ENCODE results near the gene ANKRD55.

ANKRD55 gene

DNA sequence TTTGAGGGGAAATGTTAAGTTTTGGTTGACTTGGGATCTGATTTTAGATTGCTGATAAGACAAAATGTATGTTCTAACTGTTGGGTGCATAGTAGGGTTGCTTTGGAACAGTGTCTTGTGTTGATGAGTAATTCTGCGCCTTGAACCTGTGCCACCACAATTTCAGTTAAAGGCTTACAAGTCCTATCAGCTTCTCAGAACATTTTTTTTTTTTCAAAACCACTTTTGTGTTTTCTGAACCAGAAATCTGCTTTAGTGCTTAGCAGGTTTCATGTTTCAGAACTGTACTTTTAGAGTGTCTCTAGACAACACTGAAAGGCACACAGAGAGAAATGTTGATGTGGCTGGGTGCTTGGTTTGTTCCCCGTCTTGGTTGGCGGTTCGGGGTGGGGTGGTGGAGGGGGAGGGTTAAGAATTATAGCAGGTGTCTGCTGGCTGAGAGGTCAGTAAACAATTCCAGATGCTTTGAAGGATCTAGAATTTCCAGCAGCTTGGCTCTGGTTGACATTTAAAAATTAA, 84.6 kb downstream of the ANKRD55 start:
- H2BK5ac ChIP-seq (ENCODE audit: low read length) = no peak overlapping the region
- WGBS, 2 donors (ENCODE audit: extremely low coverage in 2 of 2, insufficient read length in 2 of 2, insufficient replicate concordance in 1 of 2) = no CpG with 5 or more reads among the region's 4 CpGs
- H4K8ac ChIP-seq (ENCODE audit: low read depth, low read length) = no peak overlapping the region
- peaks cover 0 to 1% of the 10 kb centered on the region in 2 donors for H3K9me3 ChIP-seq (replicated peaks in 1 of 2; ENCODE audit: control insufficient read depth in 2 of 2, insufficient read depth in 1 of 2, low read depth in 1 of 2, low read length in 2 of 2)
- H2BK120ac ChIP-seq (ENCODE audit: low read depth, low read length) = no peak overlapping the region
- H3K18ac ChIP-seq (ENCODE audit: low read length) = no peak overlapping the region
- H3K4me3 ChIP-seq (ENCODE audit: low read length in 2 of 2) = no peak overlapping the region
- H3K4ac ChIP-seq (ENCODE audit: low read length) = no peak overlapping the region
- no peaks in the 10 kb centered on the region for H3K27me3 ChIP-seq (ENCODE audit: control insufficient read depth in 3 of 3, insufficient read depth in 3 of 3, low read depth in 1 of 3, low read length in 3 of 3)
- no peak overlapping the region for H3K9ac ChIP-seq (ENCODE audit: low read depth, low read length, poor library complexity)
- no peaks in the 10 kb centered on the region for H3K36me3 ChIP-seq (replicated peaks in 1 of 2; ENCODE audit: control insufficient read depth in 2 of 2, insufficient read depth in 2 of 2, low read length in 2 of 2)
- no peak overlapping the region for H2AFZ ChIP-seq (ENCODE audit: low read length)
- H2BK12ac ChIP-seq (ENCODE audit: low read length) = no peak overlapping the region
- no peak overlapping the region for H3K27ac ChIP-seq (replicated peaks; ENCODE audit: low read length)
- DNase-seq (ENCODE audit: low spot score) = no peak
- no peaks in the 10 kb centered on the region for H3K79me1 ChIP-seq (ENCODE audit: low read depth, low read length)
- no peak overlapping the region for H3K4me2 ChIP-seq (ENCODE audit: insufficient read depth, low read length, poor library complexity, severe bottlenecking)
- H3K4me1 ChIP-seq (ENCODE audit: control insufficient read depth in 2 of 2, insufficient read depth in 1 of 2, low read depth in 1 of 2, low read length in 2 of 2) = no peaks in the 10 kb centered on the region
- no peak overlapping the region for H3K14ac ChIP-seq (ENCODE audit: low read length)
- H3K23ac ChIP-seq (ENCODE audit: low read depth, low read length, poor library complexity) = no peak overlapping the region
- no peak overlapping the region for H2BK15ac ChIP-seq (ENCODE audit: low read length)
- H2AK5ac ChIP-seq (ENCODE audit: low read depth, low read length) = no peak overlapping the region
- H4K91ac ChIP-seq (ENCODE audit: low read depth, low read length, poor library complexity) = no peak overlapping the region

DNA sequence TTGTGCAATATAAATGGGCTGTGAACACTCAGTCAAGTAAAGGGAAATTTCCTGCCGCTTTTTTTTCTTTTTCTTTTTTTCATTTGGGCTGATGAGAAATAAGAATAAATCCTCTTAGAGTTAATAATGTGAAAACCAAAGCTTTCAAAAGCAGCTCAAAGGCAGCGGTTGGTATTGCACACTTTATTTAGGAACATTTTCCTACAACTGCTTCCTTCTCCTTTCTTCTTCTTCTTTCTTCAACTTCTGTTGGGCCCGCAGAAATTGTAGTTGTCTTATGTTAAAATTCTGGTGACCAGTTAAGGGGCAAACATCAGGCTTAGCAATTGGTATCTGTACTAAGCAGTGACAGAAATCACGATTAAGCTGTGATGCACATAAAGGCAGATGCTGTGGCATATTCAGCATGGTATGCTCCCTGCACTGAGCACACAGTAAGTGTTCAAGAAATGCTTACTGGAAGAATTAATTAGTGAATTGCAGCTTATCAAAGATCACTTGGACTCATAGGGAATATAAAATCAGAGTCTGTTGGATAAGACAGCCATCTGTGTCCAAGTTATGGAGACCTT, 85.4 kb downstream of the ANKRD55 start:
- no peak overlapping the region for H2BK12ac ChIP-seq (ENCODE audit: low read length)
- H3K27me3 ChIP-seq (ENCODE audit: control insufficient read depth in 3 of 3, insufficient read depth in 3 of 3, low read depth in 1 of 3, low read length in 3 of 3) = no peaks in the 10 kb centered on the region
- H2BK120ac ChIP-seq (ENCODE audit: low read depth, low read length) = no peak overlapping the region
- no peak overlapping the region for H3K4ac ChIP-seq (ENCODE audit: low read length)
- DNase-seq (ENCODE audit: low spot score) = no peak
- no peak overlapping the region for H3K14ac ChIP-seq (ENCODE audit: low read length)
- no peak overlapping the region for H3K23ac ChIP-seq (ENCODE audit: low read depth, low read length, poor library complexity)
- H3K9ac ChIP-seq (ENCODE audit: low read depth, low read length, poor library complexity) = no peak overlapping the region
- WGBS, 2 donors (ENCODE audit: extremely low coverage in 2 of 2, insufficient read length in 2 of 2, insufficient replicate concordance in 1 of 2) = no CpG with 5 or more reads among the region's 4 CpGs
- no peaks in the 10 kb centered on the region for H3K4me1 ChIP-seq (ENCODE audit: control insufficient read depth in 2 of 2, insufficient read depth in 1 of 2, low read depth in 1 of 2, low read length in 2 of 2)
- H3K4me3 ChIP-seq (ENCODE audit: low read length in 2 of 2) = no peak overlapping the region
- H4K91ac ChIP-seq (ENCODE audit: low read depth, low read length, poor library complexity) = no peak overlapping the region
- no peak overlapping the region for H4K8ac ChIP-seq (ENCODE audit: low read depth, low read length)
- H3K79me1 ChIP-seq (ENCODE audit: low read depth, low read length) = no peaks in the 10 kb centered on the region
- H3K36me3 ChIP-seq (replicated peaks in 1 of 2; ENCODE audit: control insufficient read depth in 2 of 2, insufficient read depth in 2 of 2, low read length in 2 of 2) = no peaks in the 10 kb centered on the region
- no peak overlapping the region for H3K4me2 ChIP-seq (ENCODE audit: insufficient read depth, low read length, poor library complexity, severe bottlenecking)
- no peak overlapping the region for H2BK5ac ChIP-seq (ENCODE audit: low read length)
- H2AFZ ChIP-seq (ENCODE audit: low read length) = no peak overlapping the region
- H2BK15ac ChIP-seq (ENCODE audit: low read length) = no peak overlapping the region
- H3K18ac ChIP-seq (ENCODE audit: low read length) = no peak overlapping the region
- peaks cover 0 to 1% of the 10 kb centered on the region in 2 donors for H3K9me3 ChIP-seq (replicated peaks in 1 of 2; ENCODE audit: control insufficient read depth in 2 of 2, insufficient read depth in 1 of 2, low read depth in 1 of 2, low read length in 2 of 2)
- no peak overlapping the region for H3K27ac ChIP-seq (replicated peaks; ENCODE audit: low read length)
- no peak overlapping the region for H2AK5ac ChIP-seq (ENCODE audit: low read depth, low read length)

GRCh38 chr5:56147106-56147505, 86.0 kb downstream of the ANKRD55 start:
- Histone ChIP-seq H3K9me3 (replicated peaks in 1 of 2; ENCODE audit: control insufficient read depth in 2 of 2, insufficient read depth in 1 of 2, low read depth in 1 of 2, low read length in 2 of 2) (peaks cover 0 to 1% of the 10 kb centered on the region in 2 donors), H4K8ac (ENCODE audit: low read depth, low read length) (no peak overlapping the region), H3K9ac (ENCODE audit: low read depth, low read length, poor library complexity) (no peak overlapping the region), H2BK120ac (ENCODE audit: low read depth, low read length) (no peak overlapping the region), H3K18ac (ENCODE audit: low read length) (no peak overlapping the region), H3K27ac (replicated peaks; ENCODE audit: low read length) (no peak overlapping the region), H3K4ac (ENCODE audit: low read length) (no peak overlapping the region), H3K79me1 (ENCODE audit: low read depth, low read length) (no peaks in the 10 kb centered on the region), H3K14ac (ENCODE audit: low read length) (no peak overlapping the region), H2BK15ac (ENCODE audit: low read length) (no peak overlapping the region), H2BK12ac (ENCODE audit: low read length) (no peak overlapping the region), H3K27me3 (ENCODE audit: control insufficient read depth in 3 of 3, insufficient read depth in 3 of 3, low read depth in 1 of 3, low read length in 3 of 3) (no peaks in the 10 kb centered on the region), H2AK5ac (ENCODE audit: low read depth, low read length) (no peak overlapping the region), H3K4me3 (ENCODE audit: low read length in 2 of 2) (no peak overlapping the region), H4K91ac (ENCODE audit: low read depth, low read length, poor library complexity) (no peak overlapping the region), H3K36me3 (replicated peaks in 1 of 2; ENCODE audit: control insufficient read depth in 2 of 2, insufficient read depth in 2 of 2, low read length in 2 of 2) (no peaks in the 10 kb centered on the region), H2AFZ (ENCODE audit: low read length) (no peak overlapping the region), H3K4me2 (ENCODE audit: insufficient read depth, low read length, poor library complexity, severe bottlenecking) (no peak overlapping the region), H3K23ac (ENCODE audit: low read depth, low read length, poor library complexity) (no peak overlapping the region), H3K4me1 (ENCODE audit: control insufficient read depth in 2 of 2, insufficient read depth in 1 of 2, low read depth in 1 of 2, low read length in 2 of 2) (peaks cover 0 to 1% of the 10 kb centered on the region in 2 donors), H2BK5ac (ENCODE audit: low read length) (no peak overlapping the region)
- DNase-seq (ENCODE audit: low spot score) = no peak

DNA sequence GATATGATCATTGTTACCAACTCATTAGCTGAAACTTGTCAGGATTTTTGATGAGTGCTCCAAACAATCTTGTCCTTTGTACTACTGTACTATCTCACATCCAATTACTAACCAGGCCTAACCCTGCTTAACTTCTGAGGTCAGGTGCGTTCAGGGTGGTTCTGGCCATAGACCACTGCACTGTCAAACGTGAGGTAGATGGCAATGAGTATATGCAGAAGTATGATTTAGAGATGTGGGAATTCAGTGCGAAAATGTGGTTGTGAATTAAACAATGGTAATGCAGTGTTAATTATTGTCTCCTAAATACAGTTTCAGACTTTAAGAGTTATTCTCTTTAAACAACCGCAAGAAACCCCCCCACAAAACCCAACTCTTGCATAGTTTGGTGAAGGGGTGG, 86.5 kb downstream of the ANKRD55 start:
- H2BK120ac ChIP-seq (ENCODE audit: low read depth, low read length) = no peak overlapping the region
- no peak overlapping the region for H2BK12ac ChIP-seq (ENCODE audit: low read length)
- H3K79me1 ChIP-seq (ENCODE audit: low read depth, low read length) = no peaks in the 10 kb centered on the region
- H3K4me2 ChIP-seq (ENCODE audit: insufficient read depth, low read length, poor library complexity, severe bottlenecking) = no peak overlapping the region
- no peak overlapping the region for H3K23ac ChIP-seq (ENCODE audit: low read depth, low read length, poor library complexity)
- H3K4me1 ChIP-seq (ENCODE audit: control insufficient read depth in 2 of 2, insufficient read depth in 1 of 2, low read depth in 1 of 2, low read length in 2 of 2) = peaks cover 0 to 1% of the 10 kb centered on the region in 2 donors
- no peak overlapping the region for H4K91ac ChIP-seq (ENCODE audit: low read depth, low read length, poor library complexity)
- no peak overlapping the region for H2AFZ ChIP-seq (ENCODE audit: low read length)
- H4K8ac ChIP-seq (ENCODE audit: low read depth, low read length) = no peak overlapping the region
- WGBS, 2 donors (ENCODE audit: extremely low coverage in 2 of 2, insufficient read length in 2 of 2, insufficient replicate concordance in 1 of 2) = no CpG with 5 or more reads among the region's 4 CpGs
- no peak overlapping the region for H3K9ac ChIP-seq (ENCODE audit: low read depth, low read length, poor library complexity)
- H3K27ac ChIP-seq (replicated peaks; ENCODE audit: low read length) = no peak overlapping the region
- H3K14ac ChIP-seq (ENCODE audit: low read length) = no peak overlapping the region
- H3K4ac ChIP-seq (ENCODE audit: low read length) = no peak overlapping the region
- DNase-seq (ENCODE audit: low spot score) = no peak
- H3K4me3 ChIP-seq (ENCODE audit: low read length in 2 of 2) = no peak overlapping the region
- no peak overlapping the region for H2AK5ac ChIP-seq (ENCODE audit: low read depth, low read length)
- H2BK15ac ChIP-seq (ENCODE audit: low read length) = no peak overlapping the region
- no peaks in the 10 kb centered on the region for H3K27me3 ChIP-seq (ENCODE audit: control insufficient read depth in 3 of 3, insufficient read depth in 3 of 3, low read depth in 1 of 3, low read length in 3 of 3)
- H3K18ac ChIP-seq (ENCODE audit: low read length) = no peak overlapping the region
- no peaks in the 10 kb centered on the region for H3K36me3 ChIP-seq (replicated peaks in 1 of 2; ENCODE audit: control insufficient read depth in 2 of 2, insufficient read depth in 2 of 2, low read length in 2 of 2)
- no peak overlapping the region for H2BK5ac ChIP-seq (ENCODE audit: low read length)
- peaks cover 0 to 1% of the 10 kb centered on the region in 2 donors for H3K9me3 ChIP-seq (replicated peaks in 1 of 2; ENCODE audit: control insufficient read depth in 2 of 2, insufficient read depth in 1 of 2, low read depth in 1 of 2, low read length in 2 of 2)
